ENCODE measurements around the gene ZFYVE27. TPM values are rescaled to one million over a fixed set of nuclear protein-coding genes. Genes with fewer than 3 reads are reported as not detected.
A peak's percentile ranks its signal among the peaks of the same experiment; 100 is the strongest.

ZFYVE27 gene
- total RNA-seq, 1 donor from 2014 or later, result 29.4 TPM

- Histone ChIP-seq H3K9me3 (no peaks in the 10 kb centered on the region), H3K36me3 (no peaks in the 10 kb centered on the region), H3K27ac (no peak overlapping the region), H3K4me1 (peaks cover 19% of the 10 kb centered on the region), H3K27me3 (no peaks in the 10 kb centered on the region), H3K4me3 (no peak overlapping the region)
- intact Hi-C loops (cut with DNase I), result no loop called here
- no peak for TF ChIP-seq CTCF (IDR thresholded peaks at IDR 0.05)
- DNase-seq (no peak), ATAC-seq (no peak)
These were observed 41.7 kb downstream of the ZFYVE27 start for GRCh38 chr10:97778452-97779302.

- no peak for ATAC-seq
- TF ChIP-seq CTCF (IDR thresholded peaks at IDR 0.05), result no peak
- no peaks in the 10 kb centered on the region for H3K9me3 ChIP-seq
- intact Hi-C loops (cut with DNase I), result no loop called here
- no peak overlapping the region for H3K27ac ChIP-seq
- DNase-seq, result no peak
- H3K36me3 ChIP-seq, result no peaks in the 10 kb centered on the region
- no peaks in the 10 kb centered on the region for H3K27me3 ChIP-seq
- H3K4me3 ChIP-seq, result no peak overlapping the region
- H3K4me1 ChIP-seq, result peaks cover 19% of the 10 kb centered on the region
These were observed 42.6 kb downstream of the ZFYVE27 start for GRCh38 chr10:97779492-97779891.

GRCh38 chr10:97779975-97780374, 43.0 kb downstream of the ZFYVE27 start:
- Histone ChIP-seq H3K4me3 (no peak overlapping the region), H3K27ac (no peak overlapping the region), H3K9me3 (no peaks in the 10 kb centered on the region), H3K4me1 (peaks cover 19% of the 10 kb centered on the region), H3K27me3 (no peaks in the 10 kb centered on the region), H3K36me3 (no peaks in the 10 kb centered on the region)
- intact Hi-C loops (cut with DNase I), result no loop called here
- no peak for ATAC-seq
- no peak for DNase-seq
- TF ChIP-seq CTCF (IDR thresholded peaks at IDR 0.05), result no peak

GRCh38 chr10:97780841-97781617, 44.1 kb downstream of the ZFYVE27 start:
- DNase-seq, result no peak
- H3K4me3 ChIP-seq, result no peak overlapping the region
- H3K36me3 ChIP-seq, result no peaks in the 10 kb centered on the region
- H3K27ac ChIP-seq, result no peak overlapping the region
- peak; percentile 20 for ATAC-seq
- H3K27me3 ChIP-seq, result no peaks in the 10 kb centered on the region
- no peaks in the 10 kb centered on the region for H3K9me3 ChIP-seq
- peaks cover 19% of the 10 kb centered on the region for H3K4me1 ChIP-seq
- no peak for TF ChIP-seq CTCF (IDR thresholded peaks at IDR 0.05)
- intact Hi-C loops (cut with DNase I), result no loop called here

GRCh38 chr10:97781618-97782331, 44.8 kb downstream of the ZFYVE27 start:
- no peaks in the 10 kb centered on the region for H3K9me3 ChIP-seq
- no peak overlapping the region for H3K4me3 ChIP-seq
- H3K27ac ChIP-seq, result no peak overlapping the region
- DNase-seq (no peak), ATAC-seq (no peak)
- H3K4me1 ChIP-seq, result peaks cover 19% of the 10 kb centered on the region
- H3K27me3 ChIP-seq, result no peaks in the 10 kb centered on the region
- no peak for TF ChIP-seq CTCF (IDR thresholded peaks at IDR 0.05)
- no peaks in the 10 kb centered on the region for H3K36me3 ChIP-seq
- intact Hi-C loops (cut with DNase I), result no loop called here

Data from upper lobe of right lung (tissue), 1 donor.